ENCODE measurements around the gene HACD2.

HACD2 gene, protein sequence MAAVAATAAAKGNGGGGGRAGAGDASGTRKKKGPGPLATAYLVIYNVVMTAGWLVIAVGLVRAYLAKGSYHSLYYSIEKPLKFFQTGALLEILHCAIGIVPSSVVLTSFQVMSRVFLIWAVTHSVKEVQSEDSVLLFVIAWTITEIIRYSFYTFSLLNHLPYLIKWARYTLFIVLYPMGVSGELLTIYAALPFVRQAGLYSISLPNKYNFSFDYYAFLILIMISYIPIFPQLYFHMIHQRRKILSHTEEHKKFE

DNA sequence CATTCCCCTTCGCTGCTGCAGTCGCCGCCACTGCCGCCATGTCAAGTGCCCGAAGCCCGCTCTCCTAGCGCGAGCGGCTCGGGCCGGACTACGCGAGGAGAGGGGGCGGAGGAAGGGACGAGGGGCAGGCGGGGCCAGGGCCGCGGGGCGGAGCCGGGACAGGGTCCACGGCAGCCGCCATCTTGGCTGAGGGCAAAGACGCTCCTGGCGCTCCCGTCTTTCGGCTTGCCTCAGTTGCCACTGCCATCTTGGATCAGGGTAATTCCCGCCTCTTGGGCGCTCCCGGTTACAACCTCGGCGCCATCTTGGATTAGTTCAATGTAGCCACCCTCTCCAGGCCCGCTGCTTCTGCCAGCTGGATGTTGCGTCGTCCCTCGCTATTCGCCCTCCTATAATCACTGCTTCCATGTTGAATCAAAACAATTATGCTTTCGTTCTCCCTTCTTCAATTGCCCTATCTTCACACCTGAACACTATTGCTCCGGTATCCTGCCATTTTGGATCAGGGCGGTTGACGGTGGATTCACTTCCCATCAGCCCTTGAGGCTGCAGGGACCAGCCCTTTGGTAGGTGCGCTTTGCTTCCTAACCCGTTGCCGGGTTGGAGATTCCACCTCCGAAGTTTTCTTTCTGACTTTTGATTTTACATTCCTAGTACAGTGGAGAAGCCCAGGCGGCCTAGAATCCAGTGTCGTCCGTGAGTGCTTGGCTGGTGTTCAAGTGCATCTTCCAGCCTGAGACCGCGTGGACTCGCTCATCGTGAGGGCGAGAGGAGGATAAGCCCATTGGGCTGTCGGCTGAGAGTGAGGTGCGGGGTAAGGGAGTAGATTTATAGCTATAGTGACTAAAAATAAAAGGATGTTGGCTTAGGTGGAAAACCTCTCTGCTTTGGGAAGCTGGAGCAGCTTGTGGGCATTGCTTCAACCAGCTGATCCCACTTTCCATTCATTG, at the start of gene HACD2:
Gene HACD2, minus strand, starts transcription at position 66 of the 950 bp plus-strand sequence. Its CDS starts 26 bp downstream, at position 40.
- H3K36me3 Mint-ChIP-seq, result peaks cover 35% of the 10 kb centered on the region

DNA sequence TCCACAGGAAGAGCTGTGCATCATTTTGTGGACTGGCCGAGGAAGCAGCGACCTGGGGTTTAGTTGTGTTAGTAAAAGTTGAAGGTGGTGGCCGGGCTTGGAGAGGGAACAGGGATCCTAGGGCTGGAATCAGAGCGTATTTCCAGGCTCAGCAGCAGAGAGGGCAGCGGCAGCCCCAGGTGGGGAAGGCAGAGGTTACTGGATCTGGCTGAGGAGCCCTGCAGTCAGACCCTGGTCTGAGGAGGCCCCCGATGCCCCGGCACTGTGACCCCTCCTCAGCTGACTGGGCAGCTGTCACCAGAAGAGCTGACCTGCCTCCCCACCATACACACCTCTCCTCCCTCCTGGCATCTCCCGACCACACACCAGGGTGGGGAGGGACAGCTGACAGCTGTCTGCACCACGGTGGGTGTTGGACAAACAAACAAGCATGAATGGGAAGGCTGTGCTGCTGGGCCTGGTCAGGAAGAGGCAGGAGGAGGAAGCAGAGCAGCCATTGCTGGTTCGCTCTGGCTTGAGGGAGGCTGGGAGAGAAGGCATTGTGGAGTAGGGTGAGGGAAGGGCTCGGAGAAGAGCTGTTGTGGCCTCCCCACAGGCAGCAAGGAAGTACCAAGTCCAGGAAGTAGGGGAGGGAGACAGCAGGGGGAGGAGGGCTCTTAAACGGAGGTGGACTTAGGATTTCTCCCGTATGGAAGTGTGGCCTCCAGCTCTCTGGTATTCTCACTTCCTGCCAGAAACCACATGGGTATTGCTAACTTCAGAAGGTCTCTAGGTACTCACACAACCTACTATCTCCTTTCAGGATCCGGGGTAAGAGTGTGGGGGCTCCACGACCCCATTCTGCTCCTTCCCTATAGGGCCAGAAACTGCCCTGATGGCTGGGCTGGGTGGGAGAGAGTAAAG, 49.5 kb upstream of the HACD2 start:
- Mint-ChIP-seq H3K4me3 (no peak overlapping the region), H3K9me3 (no peaks in the 10 kb centered on the region), H3K4me1 (no peaks in the 10 kb centered on the region), H3K27ac (no peak overlapping the region), H3K27me3 (no peaks in the 10 kb centered on the region), H3K36me3 (peaks cover 37% of the 10 kb centered on the region)
- ATAC-seq, result no peak

More for the DNA sequence above, at the start of gene HACD2:
- Mint-ChIP-seq H3K27ac (no peak within 1 kb of the TSS), H3K4me1 (peaks cover 20% of the 10 kb centered on the region), H3K27me3 (no peaks in the 10 kb centered on the region), H3K9me3 (peaks cover 5% of the 10 kb centered on the region), H3K4me3 (no peak within 1 kb of the TSS)
- ATAC-seq, result peak; percentile 99

DNA sequence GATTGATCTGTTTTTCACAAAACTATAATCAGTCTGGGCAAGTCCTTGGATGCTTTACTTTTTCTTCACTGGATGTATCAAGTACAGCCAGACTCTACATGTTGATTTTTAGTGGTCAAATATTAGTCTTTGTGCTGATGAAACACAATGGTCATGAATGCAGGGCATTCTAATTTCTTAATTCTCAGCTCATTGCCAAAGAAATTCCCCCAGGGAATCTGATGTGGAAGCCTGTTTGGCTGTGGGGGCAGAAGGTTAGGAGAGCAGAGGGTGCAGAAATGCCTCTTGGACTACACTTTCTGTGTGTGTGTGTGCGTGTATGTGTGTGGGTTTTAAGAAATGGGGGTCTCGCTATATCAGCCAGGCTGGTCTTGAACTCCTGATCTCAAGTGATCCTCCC, 48.7 kb upstream of the HACD2 start:
- no peaks in the 10 kb centered on the region for H3K4me1 Mint-ChIP-seq
- ATAC-seq, result no peak
- H3K4me3 Mint-ChIP-seq, result no peak overlapping the region
- H3K27ac Mint-ChIP-seq, result no peak overlapping the region
- H3K9me3 Mint-ChIP-seq, result no peaks in the 10 kb centered on the region
- peaks cover 41% of the 10 kb centered on the region for H3K36me3 Mint-ChIP-seq
- H3K27me3 Mint-ChIP-seq, result no peaks in the 10 kb centered on the region

DNA sequence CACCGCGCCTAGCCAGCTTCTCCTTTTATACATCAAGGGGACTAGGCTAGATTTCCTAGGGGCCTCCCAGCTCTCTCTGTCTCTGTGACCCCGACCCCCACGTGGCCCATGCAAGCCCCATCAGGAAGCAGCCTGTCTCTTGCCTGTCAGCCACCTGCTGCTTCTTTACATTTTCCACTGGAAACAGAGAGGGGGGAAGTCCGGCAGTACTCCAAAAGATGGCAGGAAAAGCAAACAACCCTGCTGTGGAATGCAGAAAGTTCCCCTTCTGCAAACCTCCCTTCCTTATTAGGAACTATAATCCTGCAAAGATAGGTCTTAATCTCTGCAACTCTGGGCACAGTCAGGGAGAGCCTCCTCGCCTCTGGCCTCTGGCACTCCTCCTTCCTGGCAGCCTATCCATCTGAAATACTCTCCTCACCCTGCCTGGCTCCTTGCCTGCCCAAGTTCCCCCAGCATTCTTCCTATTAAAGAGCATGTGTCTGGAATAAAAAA, 47.4 kb upstream of the HACD2 start:
- H3K36me3 Mint-ChIP-seq, result peaks cover 41% of the 10 kb centered on the region
- no peak overlapping the region for H3K4me3 Mint-ChIP-seq
- no peak for ATAC-seq
- H3K27ac Mint-ChIP-seq, result no peak overlapping the region
- H3K27me3 Mint-ChIP-seq, result no peaks in the 10 kb centered on the region
- H3K9me3 Mint-ChIP-seq, result no peaks in the 10 kb centered on the region
- H3K4me1 Mint-ChIP-seq, result no peaks in the 10 kb centered on the region

DNA sequence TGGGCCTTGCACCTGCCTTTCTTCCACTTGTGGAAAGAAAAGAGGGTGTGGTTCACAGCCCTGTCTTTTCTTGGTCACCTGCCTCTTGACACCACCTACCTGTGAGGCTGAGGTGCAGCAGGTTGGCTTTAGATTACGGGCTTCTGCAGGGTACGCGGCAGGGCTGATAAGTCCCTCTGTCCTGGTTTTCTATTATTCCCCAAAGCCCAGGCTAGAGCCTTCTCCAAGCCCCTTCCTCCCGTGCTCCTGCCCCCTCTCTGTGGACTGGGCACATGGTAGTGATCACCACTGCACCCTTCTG, 44.8 kb upstream of the HACD2 start:
- Mint-ChIP-seq H3K4me1 (no peaks in the 10 kb centered on the region), H3K36me3 (peaks cover 41% of the 10 kb centered on the region), H3K27ac (no peak overlapping the region), H3K4me3 (no peak overlapping the region), H3K9me3 (no peaks in the 10 kb centered on the region), H3K27me3 (no peaks in the 10 kb centered on the region)
- no peak for ATAC-seq

DNA sequence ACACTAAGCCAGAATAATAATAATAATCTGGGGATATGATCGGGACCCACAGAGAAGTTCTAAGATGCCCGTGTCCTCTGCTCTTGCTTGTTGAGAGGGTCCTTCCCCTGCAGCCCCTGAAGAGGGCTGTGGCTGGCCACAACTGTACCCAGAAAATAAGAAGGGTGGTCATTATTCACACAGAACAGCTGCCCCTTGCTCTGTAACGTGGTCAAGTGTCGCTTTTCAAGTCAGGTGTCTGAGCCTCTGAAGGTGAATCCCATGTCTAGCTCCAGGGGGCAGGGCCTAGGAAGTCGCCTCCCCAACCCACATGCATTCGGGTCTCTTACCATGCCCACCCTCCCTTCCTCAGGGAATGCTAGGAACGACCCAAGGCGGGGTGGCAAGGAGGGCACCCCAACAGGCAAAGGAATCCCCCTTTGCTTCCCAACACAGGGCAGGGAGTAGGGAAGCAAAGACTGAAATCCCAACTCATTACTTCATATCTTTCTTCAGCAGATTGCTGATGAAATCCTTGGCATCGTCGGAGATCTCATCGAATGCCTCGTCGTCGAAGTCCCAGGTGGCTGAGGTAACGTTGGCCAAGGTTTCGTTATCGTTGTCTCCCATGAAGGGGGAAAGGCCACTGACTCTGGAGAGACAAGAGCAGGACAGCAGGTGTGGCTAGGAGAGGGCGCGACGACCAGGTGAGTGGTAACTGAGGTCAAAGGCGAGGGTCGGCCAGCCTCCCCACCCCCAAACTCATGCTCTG, 44.3 kb upstream of the HACD2 start:
- H3K27me3 Mint-ChIP-seq, result no peaks in the 10 kb centered on the region
- no peak for ATAC-seq
- H3K4me3 Mint-ChIP-seq, result no peak overlapping the region
- no peaks in the 10 kb centered on the region for H3K9me3 Mint-ChIP-seq
- no peak overlapping the region for H3K27ac Mint-ChIP-seq
- peaks cover 37% of the 10 kb centered on the region for H3K36me3 Mint-ChIP-seq
- no peaks in the 10 kb centered on the region for H3K4me1 Mint-ChIP-seq

DNA sequence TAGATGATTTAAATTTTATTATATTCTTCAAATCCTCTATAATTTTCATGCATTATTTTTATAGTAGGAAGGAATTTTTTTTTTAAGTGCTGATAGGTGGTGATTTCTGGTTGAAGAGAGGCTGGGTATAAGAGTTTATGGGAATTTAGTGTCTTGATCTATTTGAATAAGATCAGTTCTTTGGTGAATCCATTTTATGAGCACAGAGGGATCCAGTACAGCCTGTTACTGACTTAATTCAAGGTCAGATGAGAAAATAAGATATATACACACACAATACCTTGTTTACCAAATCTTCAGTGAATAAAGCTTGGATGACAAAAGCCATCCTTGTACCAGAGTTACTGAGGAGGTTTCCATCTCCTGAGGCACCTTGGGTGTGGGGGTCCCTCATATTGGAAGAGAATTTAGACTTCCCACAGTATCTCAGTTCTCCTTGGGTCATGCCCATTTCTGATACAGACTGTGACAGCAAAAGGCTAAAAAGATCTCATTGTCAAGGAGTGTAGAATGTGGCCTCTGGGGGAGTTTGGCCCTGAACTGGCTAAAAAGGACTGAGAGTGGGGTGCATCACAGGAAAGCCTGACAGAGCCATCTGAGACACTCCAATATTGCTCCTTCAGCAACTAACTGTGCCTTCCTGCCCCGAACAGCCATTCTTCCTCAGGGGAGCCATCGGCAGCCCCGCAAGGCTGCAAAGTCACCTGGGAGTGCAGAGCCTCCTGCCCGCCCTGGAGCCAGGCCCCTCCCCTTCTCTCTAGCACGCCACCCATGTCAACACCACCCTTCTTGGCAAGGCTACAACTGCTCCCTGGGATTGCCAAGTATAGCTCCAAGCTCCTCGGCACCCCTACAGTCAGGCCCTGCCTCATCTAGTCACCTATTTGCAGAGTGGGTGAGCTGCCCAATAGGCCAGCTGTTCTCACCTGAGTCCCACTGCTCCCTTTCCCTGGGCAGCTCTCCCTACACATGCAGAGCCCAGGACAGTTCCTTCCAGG, 43.1 kb upstream of the HACD2 start:
- no peaks in the 10 kb centered on the region for H3K9me3 Mint-ChIP-seq
- H3K4me3 Mint-ChIP-seq, result no peak overlapping the region
- peaks cover 27% of the 10 kb centered on the region for H3K36me3 Mint-ChIP-seq
- H3K27me3 Mint-ChIP-seq, result no peaks in the 10 kb centered on the region
- no peaks in the 10 kb centered on the region for H3K4me1 Mint-ChIP-seq
- ATAC-seq, result no peak
- no peak overlapping the region for H3K27ac Mint-ChIP-seq

DNA sequence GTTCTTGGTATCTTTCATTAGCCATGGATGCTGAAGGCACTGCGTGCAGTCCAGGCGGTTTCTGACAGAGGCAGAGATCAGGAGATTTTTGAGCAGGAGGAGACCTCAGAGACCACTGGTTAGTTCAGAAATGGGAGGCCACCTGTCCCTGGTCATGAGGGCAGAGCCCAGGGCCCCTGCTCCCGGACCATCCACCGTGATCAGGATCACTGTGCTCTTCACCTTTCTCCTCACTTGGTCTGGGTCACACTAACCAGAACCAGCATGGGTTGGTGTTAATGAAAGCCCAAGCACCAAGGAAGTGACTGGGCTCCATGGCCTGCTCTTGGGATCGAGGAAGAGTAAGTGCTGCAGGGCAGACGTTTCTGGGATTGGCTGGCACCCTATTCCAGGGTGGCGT, 42.0 kb upstream of the HACD2 start:
- ATAC-seq, result no peak
- H3K4me3 Mint-ChIP-seq, result no peak overlapping the region
- H3K4me1 Mint-ChIP-seq, result no peaks in the 10 kb centered on the region
- no peak overlapping the region for H3K27ac Mint-ChIP-seq
- peaks cover 18% of the 10 kb centered on the region for H3K36me3 Mint-ChIP-seq
- H3K27me3 Mint-ChIP-seq, result no peaks in the 10 kb centered on the region
- H3K9me3 Mint-ChIP-seq, result no peaks in the 10 kb centered on the region

DNA sequence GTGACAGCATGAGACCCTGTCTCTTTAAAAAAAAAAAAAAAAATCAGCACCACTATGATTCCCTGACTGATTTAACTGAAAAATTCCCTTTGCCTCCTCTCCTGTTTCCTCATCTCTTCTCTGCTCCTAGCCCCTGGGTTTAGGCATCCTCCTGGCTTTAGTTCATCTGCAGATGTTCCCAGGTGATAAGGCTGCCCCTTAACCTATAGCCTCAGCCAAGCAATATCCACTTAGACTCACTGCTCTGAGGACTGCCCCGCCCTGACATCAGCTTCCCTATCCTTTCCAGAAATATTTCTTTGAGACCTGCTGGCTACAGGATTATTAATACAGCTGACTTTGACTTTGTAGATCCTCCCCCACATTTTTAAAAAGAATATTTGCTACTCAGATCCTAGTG, 39.4 kb upstream of the HACD2 start:
- no peaks in the 10 kb centered on the region for H3K9me3 Mint-ChIP-seq
- no peak overlapping the region for H3K4me3 Mint-ChIP-seq
- peaks cover under 1% of the 10 kb centered on the region for H3K4me1 Mint-ChIP-seq
- no peaks in the 10 kb centered on the region for H3K27me3 Mint-ChIP-seq
- ATAC-seq, result no peak
- peaks cover 3% of the 10 kb centered on the region for H3K36me3 Mint-ChIP-seq
- no peak overlapping the region for H3K27ac Mint-ChIP-seq

DNA sequence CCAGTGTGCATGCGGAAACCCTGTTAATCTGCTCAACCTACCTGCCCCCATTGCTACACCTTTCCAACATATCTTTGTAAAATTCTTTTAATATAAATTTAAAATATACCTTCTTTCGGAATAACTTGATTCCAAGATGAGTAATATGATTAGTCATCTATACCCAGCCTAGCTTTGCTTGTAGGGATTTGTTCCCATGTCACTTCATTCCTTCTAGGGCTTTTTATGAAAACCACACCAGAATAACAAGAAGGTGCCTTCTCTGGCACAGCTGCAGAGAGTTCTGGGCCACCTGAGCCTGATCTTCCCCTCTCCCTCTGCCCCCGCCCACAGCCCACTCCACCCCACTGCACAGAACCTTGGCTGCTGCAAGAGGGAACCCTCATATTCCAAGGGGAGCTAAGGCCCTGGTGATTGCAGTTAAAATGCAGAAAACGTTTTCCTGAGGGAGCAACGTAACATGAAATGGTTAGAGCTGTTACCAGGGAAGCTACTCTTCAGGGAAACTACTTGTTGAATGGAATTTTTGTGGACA, 38.6 kb upstream of the HACD2 start:
- H3K4me3 Mint-ChIP-seq, result no peak overlapping the region
- no peaks in the 10 kb centered on the region for H3K36me3 Mint-ChIP-seq
- ATAC-seq, result no peak
- H3K9me3 Mint-ChIP-seq, result no peaks in the 10 kb centered on the region
- H3K27me3 Mint-ChIP-seq, result no peaks in the 10 kb centered on the region
- H3K4me1 Mint-ChIP-seq, result peaks cover 9% of the 10 kb centered on the region
- H3K27ac Mint-ChIP-seq, result no peak overlapping the region

DNA sequence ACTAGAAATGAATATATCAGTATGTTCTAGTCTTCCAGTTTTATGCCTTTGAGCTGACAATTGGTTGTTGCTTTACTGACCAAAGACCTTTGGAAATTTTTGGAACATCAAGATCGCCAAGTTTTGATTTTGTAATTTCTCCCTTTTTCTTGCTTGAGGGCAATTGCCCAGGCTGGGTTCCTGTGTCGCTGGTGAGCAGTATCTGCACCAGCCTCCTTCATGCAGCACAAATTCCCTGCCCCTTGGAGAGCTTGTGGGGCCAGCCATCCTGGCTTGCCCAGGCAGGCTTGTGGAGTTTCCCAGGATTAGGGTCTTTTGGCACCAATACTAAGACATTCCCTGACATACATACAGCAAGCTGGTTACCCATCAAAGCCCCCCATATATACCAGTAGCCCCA, 37.9 kb upstream of the HACD2 start:
- Mint-ChIP-seq H3K27ac (no peak overlapping the region), H3K4me1 (peaks cover 16% of the 10 kb centered on the region), H3K27me3 (no peaks in the 10 kb centered on the region), H3K36me3 (no peaks in the 10 kb centered on the region), H3K9me3 (no peaks in the 10 kb centered on the region), H3K4me3 (no peak overlapping the region)
- no peak for ATAC-seq

DNA sequence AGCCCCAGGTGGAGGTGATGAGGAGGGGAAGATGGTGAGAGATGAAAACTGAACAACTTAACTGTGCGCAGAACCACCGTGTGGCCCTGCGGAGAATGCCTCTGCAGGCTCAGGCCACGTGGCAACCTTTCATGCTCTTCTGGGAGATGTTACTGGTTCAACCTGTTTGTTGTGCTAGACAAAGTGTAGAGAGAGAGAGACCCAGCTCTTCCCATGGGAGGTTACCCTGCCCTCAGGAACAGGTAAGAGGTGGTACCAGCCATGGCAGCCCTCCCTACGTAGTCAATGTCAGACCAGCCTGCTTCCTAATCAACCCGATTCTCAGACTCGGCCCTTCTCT, 37.0 kb upstream of the HACD2 start:
- peaks cover 17% of the 10 kb centered on the region for H3K4me1 Mint-ChIP-seq
- H3K36me3 Mint-ChIP-seq, result no peaks in the 10 kb centered on the region
- H3K27me3 Mint-ChIP-seq, result no peaks in the 10 kb centered on the region
- no peak overlapping the region for H3K4me3 Mint-ChIP-seq
- no peaks in the 10 kb centered on the region for H3K9me3 Mint-ChIP-seq
- no peak overlapping the region for H3K27ac Mint-ChIP-seq
- no peak for ATAC-seq

DNA sequence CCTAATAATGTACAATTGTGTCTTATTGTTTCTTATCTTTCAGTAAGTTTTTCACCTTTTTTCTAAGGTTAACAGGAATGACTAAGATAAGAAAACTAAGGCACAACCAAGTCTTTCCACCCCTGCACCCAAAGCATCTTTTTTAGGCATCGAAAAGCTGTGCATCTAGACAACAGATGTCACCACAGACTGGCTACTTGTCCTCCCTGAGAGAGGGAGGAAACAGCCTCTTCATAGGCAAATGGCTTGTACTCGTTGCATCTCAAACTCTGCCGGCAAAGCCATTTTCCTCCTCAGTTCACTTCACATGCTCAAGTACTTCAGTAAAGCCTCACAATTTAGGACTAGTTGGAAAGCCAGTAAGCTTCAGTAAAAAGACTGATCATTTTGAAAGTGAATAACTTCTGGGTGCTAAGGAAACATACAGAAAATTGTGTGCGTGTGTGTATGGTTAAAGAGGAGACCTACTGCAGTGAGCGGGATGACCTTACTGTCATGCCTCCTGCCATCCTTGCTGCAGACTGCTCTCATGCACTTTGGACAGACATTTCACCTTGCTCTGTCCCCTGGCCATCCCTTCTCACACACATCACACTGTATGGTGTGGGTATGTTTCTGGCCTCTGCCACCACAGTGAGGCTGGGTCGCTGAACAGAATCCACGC, 36.5 kb upstream of the HACD2 start:
- ATAC-seq, result no peak
- H3K27me3 Mint-ChIP-seq, result no peaks in the 10 kb centered on the region
- no peak overlapping the region for H3K4me3 Mint-ChIP-seq
- no peaks in the 10 kb centered on the region for H3K9me3 Mint-ChIP-seq
- no peaks in the 10 kb centered on the region for H3K36me3 Mint-ChIP-seq
- H3K27ac Mint-ChIP-seq, result no peak overlapping the region
- H3K4me1 Mint-ChIP-seq, result peaks cover 17% of the 10 kb centered on the region

Data from stimulated activated memory B cell treated with anti-CD40 and anti-IgM and Interleukin-4, amounts not matched to agents 10 μg/mL and 1 μg/mL and 100 μg/mL, for 72 hours (primary cell).